Stimulated activated CD4-positive, alpha-beta T cell treated with anti-CD3 and anti-CD28 coated beads, Interleukin-12 subunit alpha, Interleukin-12 subunit beta, amount 100 ng/mL, for 48 hours (primary cell): ENCODE measurements around the gene EYS.
"Not testable (repeated sequence)": the region's sequence is repeated elsewhere in the genome, so short reads cannot be mapped to it uniquely, and the experiment has no call there.

Source experiments
- DNase-seq, 3 donors: peaks; one replicate each; pipeline ENCODE4 v3.0.0-alpha.2; 2020; ENCODE audit warnings: low read depth in 2 of 3, low spot score in 1 of 3

The EYS gene

GRCh38 chr6:65469650-65470049 is 237.4 kb downstream of the EYS start:
- no peak for DNase-seq

GRCh38 chr6:65468307-65468706 is 238.7 kb downstream of the EYS start:
- DNase-seq: no peak

- no peak for DNase-seq
Observed at GRCh38 chr6:65461121-65461520, 245.9 kb downstream of the EYS start.

- no peak for DNase-seq
Observed at GRCh38 chr6:65452333-65452732, 254.7 kb downstream of the EYS start.

GRCh38 chr6:65450451-65450850 is 256.6 kb downstream of the EYS start:
- DNase-seq: no peak

GRCh38 chr6:65449926-65450325 is 257.1 kb downstream of the EYS start:
- no peak for DNase-seq

- no peak for DNase-seq
Observed at GRCh38 chr6:65448866-65449265, 258.2 kb downstream of the EYS start.

- no peak for DNase-seq
Observed at GRCh38 chr6:65436281-65436680, 270.7 kb downstream of the EYS start.

GRCh38 chr6:65416621-65417020 is 290.4 kb downstream of the EYS start:
- no peak for DNase-seq

- no peak for DNase-seq
Observed at GRCh38 chr6:65410309-65410708, 296.7 kb downstream of the EYS start.

GRCh38 chr6:65402564-65402963 is 304.5 kb downstream of the EYS start:
- DNase-seq: no peak

- no peak for DNase-seq
Observed at GRCh38 chr6:65399355-65400084, 307.5 kb downstream of the EYS start.

GRCh38 chr6:65398851-65399250 is 308.2 kb downstream of the EYS start:
- no peak for DNase-seq

GRCh38 chr6:65350530-65350929 is 356.5 kb downstream of the EYS start:
- no peak for DNase-seq

- not testable (repeated sequence) for DNase-seq
Observed at GRCh38 chr6:65302655-65303054, 404.4 kb downstream of the EYS start.

GRCh38 chr6:65299236-65299635 is 407.8 kb downstream of the EYS start:
- DNase-seq: no peak

- no peak for DNase-seq
Observed at GRCh38 chr6:65295812-65296211, 411.2 kb downstream of the EYS start.

- DNase-seq: no peak
Observed at GRCh38 chr6:65289491-65289890, 417.5 kb downstream of the EYS start.

- DNase-seq: no peak
Observed at GRCh38 chr6:65285275-65285674, 421.8 kb downstream of the EYS start.

- no peak for DNase-seq
Observed at GRCh38 chr6:65280060-65280459, 427.0 kb downstream of the EYS start.

GRCh38 chr6:65262241-65262640 is 444.8 kb downstream of the EYS start:
- no peak for DNase-seq

- DNase-seq: no peak
Observed at GRCh38 chr6:65259982-65260381, 447.0 kb downstream of the EYS start.

GRCh38 chr6:65259059-65259458 is 448.0 kb downstream of the EYS start:
- DNase-seq: no peak
